CD14-positive monocyte (primary cell): Measurements from ENCODE around the gene LEF1. TPM values are rescaled to one million over a fixed set of nuclear protein-coding genes. Genes with fewer than 3 reads are reported as not detected.
"Not testable (repeated sequence)": the region's sequence is repeated elsewhere in the genome, so short reads cannot be mapped to it uniquely, and the experiment has no call there.

Experiments used
- DNase-seq, 3 donors: peaks; one replicate each; pipeline ENCODE4 v3.0.0-alpha.2; 2011 to 2022
- H2AFZ ChIP-seq: 2 replicates; pipeline ENCODE4 v1.6.0; 2012; ENCODE audit warnings: mild to moderate bottlenecking, low read depth, low read length, inconsistent platforms; ENCODE audit not compliant: insufficient read depth, poor library complexity, severe bottlenecking
- H3K27ac ChIP-seq, 2 donors: 1 replicate in 1 of 2; 2 replicates in 1 of 2; pipeline ENCODE4 v1.5.1; 2012 to 2013; ENCODE audit warnings: low read length in 2 of 2, control low read depth in 1 of 2, inconsistent platforms in 1 of 2, low read depth in 1 of 2, mild to moderate bottlenecking in 1 of 2
- H3K27me3 ChIP-seq, 2 donors: one replicate each; pipeline versions ENCODE4 v1.6.0 to v1.6.1; 2011 to 2013; ENCODE audit warnings: low read length in 2 of 2; ENCODE audit not compliant: control insufficient read depth in 2 of 2, insufficient read depth in 2 of 2
- H3K36me3 ChIP-seq, 2 donors: replicated peaks in 1 of 2; 1 replicate in 1 of 2; 2 replicates in 1 of 2; pipeline versions ENCODE4 v1.5.1 to v1.6.1; 2012 to 2013; ENCODE audit warnings: low read length in 2 of 2, control low read depth in 1 of 2, inconsistent platforms in 1 of 2, mild to moderate bottlenecking in 1 of 2; ENCODE audit not compliant: insufficient read depth in 2 of 2, control insufficient read depth in 1 of 2
- H3K4me1 ChIP-seq, 2 donors: 1 replicate in 1 of 2; 2 replicates in 1 of 2; pipeline versions ENCODE4 v1.5.1 to v1.6.1; 2012 to 2013; ENCODE audit warnings: low read length in 2 of 2, control low read depth in 1 of 2, inconsistent platforms in 1 of 2, mild to moderate bottlenecking in 1 of 2, moderate library complexity in 1 of 2; ENCODE audit not compliant: insufficient read depth in 2 of 2, control insufficient read depth in 1 of 2
- H3K4me2 ChIP-seq: replicated peaks from 2 replicates; pipeline ENCODE3; 2012; ENCODE audit warnings: low read length, moderate library complexity, mild to moderate bottlenecking; ENCODE audit not compliant: poor library complexity, severe bottlenecking; ENCODE audit errors: extremely low read depth
- H3K4me3 ChIP-seq, 3 experiments: fragments of 200-600 bp in 1 of 3; sonication (generic) in 1 of 3; replicated peaks in 1 of 3; 1 replicate in 2 of 3; 2 replicates in 1 of 3; pipeline ENCODE4 v1.5.1; 2011 to 2013; ENCODE audit warnings: low read length in 3 of 3, mild to moderate bottlenecking in 3 of 3, control low read depth in 2 of 3, low read depth in 2 of 3, inconsistent platforms in 1 of 3, moderate library complexity in 1 of 3
- H3K79me2 ChIP-seq: 2 replicates; pipeline ENCODE4 v1.6.0; 2012; ENCODE audit warnings: mild to moderate bottlenecking, control low read depth, inconsistent platforms, low read length, moderate library complexity; ENCODE audit not compliant: insufficient read depth
- H3K9ac ChIP-seq: 2 replicates; pipeline ENCODE4 v1.6.0; 2017; ENCODE audit warnings: low read length, mild to moderate bottlenecking; ENCODE audit not compliant: insufficient read depth, poor library complexity, severe bottlenecking
- H3K9me3 ChIP-seq, 2 donors: replicated peaks in 1 of 2; 1 replicate in 1 of 2; 2 replicates in 1 of 2; pipeline versions ENCODE4 v1.5.1 to v1.6.1; 2012 to 2013; ENCODE audit warnings: low read length in 2 of 2, control low read depth in 1 of 2; ENCODE audit not compliant: control insufficient read depth in 1 of 2, insufficient read depth in 1 of 2
- H4K20me1 ChIP-seq: 2 replicates; pipeline ENCODE4 v1.6.0; 2012; ENCODE audit warnings: mild to moderate bottlenecking, low read length, control low read depth, moderate library complexity; ENCODE audit not compliant: insufficient read depth
- H3K27ac Mint-ChIP-seq, 7 donors: one replicate each; pipeline ENCODE4 v1.8.0; 2020; ENCODE audit warnings: mild to moderate bottlenecking in 7 of 7, mixed read lengths in 7 of 7, moderate library complexity in 6 of 7, inconsistent platforms in 2 of 7
- H3K27me3 Mint-ChIP-seq, 3 donors: one replicate each; pipeline ENCODE4 v1.8.0; 2021 to 2022; ENCODE audit warnings: low read depth in 3 of 3, mild to moderate bottlenecking in 3 of 3, mixed read lengths in 3 of 3, moderate library complexity in 3 of 3, inconsistent platforms in 1 of 3
- H3K36me3 Mint-ChIP-seq, 2 donors: one replicate each; pipeline ENCODE4 v1.8.0; 2020; ENCODE audit warnings: mixed read lengths in 2 of 2, inconsistent platforms in 1 of 2, mild to moderate bottlenecking in 1 of 2
- H3K4me1 Mint-ChIP-seq: one replicate; pipeline ENCODE4 v1.8.0; 2020; ENCODE audit warnings: mild to moderate bottlenecking, mixed read lengths
- H3K4me3 Mint-ChIP-seq, 2 donors: one replicate each; pipeline ENCODE4 v1.8.0; 2020; ENCODE audit warnings: mild to moderate bottlenecking in 2 of 2, mixed read lengths in 2 of 2, moderate library complexity in 1 of 2
- H3K9me3 Mint-ChIP-seq, 7 donors: one replicate each; pipeline ENCODE4 v1.8.0; 2020 to 2022; ENCODE audit warnings: mixed read lengths in 7 of 7, mild to moderate bottlenecking in 6 of 7, moderate library complexity in 6 of 7, inconsistent platforms in 2 of 7
- WGBS: methylation state at CpG from one replicate; pipeline ENCODE4 v1.1.5; 2013; ENCODE audit warnings: missing lambda C conversion rate; ENCODE audit not compliant: insufficient coverage; 5-methylcytosine and 5-hydroxymethylcytosine counted together
- intact Hi-C, 2 donors: fragments of 100-400 bp; cut with micrococcal nuclease; formaldehyde crosslinking; loops; one replicate each; pipeline versions ENCODE4 v1.15.0 to v1.15.1; 2023
- polyA plus RNA-seq, 3 donors: library from polyadenylated mRNA; depleted of rRNA in 1 of 3; unstranded in 2 of 3; stranded (reverse) in 1 of 3; fragments of 300-500 nt in 2 of 3; fragments of >200 nt in 1 of 3; fragmentation: Illumina TruSeq in 2 of 3; gene quantifications; 1 replicate in 2 of 3; 2 replicates in 1 of 3; pipeline ENCODE4 v1.2.3, GENCODE V29; 2012 to 2021
- TF ChIP-seq, protein P1 (sequence below): fragments of 200-600 bp; IDR thresholded peaks from one replicate; pipeline ENCODE4 v1.8.0; 2022; ENCODE audit warnings: antibody characterized with exemption, mild to moderate bottlenecking

Gene LEF1
- polyA plus RNA-seq, 3 donors = 0.29 to 1.3 (median 0.61) TPM

DNA sequence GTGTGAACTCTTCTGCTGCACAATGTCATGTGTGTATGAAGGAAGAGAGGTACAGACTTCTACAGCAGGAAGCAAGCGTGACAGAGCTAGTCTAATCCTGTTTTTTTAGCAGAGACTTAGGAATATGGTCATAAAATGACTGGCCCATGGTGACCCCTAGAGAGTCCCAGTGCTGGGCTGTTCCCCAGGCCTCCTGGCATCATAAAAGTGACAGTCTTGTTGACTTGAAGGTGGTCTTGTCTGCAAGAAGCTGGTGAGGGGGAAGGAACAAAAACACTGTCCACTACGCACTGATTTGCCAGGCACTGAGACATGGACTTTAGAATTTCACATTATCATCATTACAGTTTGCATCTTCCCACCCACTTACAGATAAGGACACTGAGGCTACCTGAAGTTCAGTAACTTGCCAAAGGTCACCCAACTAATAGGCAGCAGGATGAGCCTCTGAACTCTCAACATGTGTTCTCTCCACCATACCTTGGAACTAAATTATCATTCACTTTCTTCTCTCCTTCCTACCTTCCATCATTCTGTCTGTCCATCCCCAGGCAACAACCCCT is 116.1 kb downstream of the LEF1 start:
- no peaks in the 10 kb centered on the region for H3K27me3 ChIP-seq
- Mint-ChIP-seq H3K27ac (peak overlapping the region in 1 of 7 donors; percentile 21), H3K36me3 (no peaks in the 10 kb centered on the region), H3K4me1 (no peaks in the 10 kb centered on the region), H3K9me3 (peaks cover 0 to 4% (median 0%) of the 10 kb centered on the region in 7 donors), H3K4me3 (no peak overlapping the region), H3K27me3 (peaks cover 0 to 11% (median 4%) of the 10 kb centered on the region in 3 donors)
- no peak overlapping the region for H3K27ac ChIP-seq
- no peaks in the 10 kb centered on the region for H3K36me3 ChIP-seq
- no peaks in the 10 kb centered on the region for H3K4me1 ChIP-seq
- H3K79me2 ChIP-seq = no peaks in the 10 kb centered on the region
- H4K20me1 ChIP-seq = no peaks in the 10 kb centered on the region
- TF ChIP-seq, protein P1, sequence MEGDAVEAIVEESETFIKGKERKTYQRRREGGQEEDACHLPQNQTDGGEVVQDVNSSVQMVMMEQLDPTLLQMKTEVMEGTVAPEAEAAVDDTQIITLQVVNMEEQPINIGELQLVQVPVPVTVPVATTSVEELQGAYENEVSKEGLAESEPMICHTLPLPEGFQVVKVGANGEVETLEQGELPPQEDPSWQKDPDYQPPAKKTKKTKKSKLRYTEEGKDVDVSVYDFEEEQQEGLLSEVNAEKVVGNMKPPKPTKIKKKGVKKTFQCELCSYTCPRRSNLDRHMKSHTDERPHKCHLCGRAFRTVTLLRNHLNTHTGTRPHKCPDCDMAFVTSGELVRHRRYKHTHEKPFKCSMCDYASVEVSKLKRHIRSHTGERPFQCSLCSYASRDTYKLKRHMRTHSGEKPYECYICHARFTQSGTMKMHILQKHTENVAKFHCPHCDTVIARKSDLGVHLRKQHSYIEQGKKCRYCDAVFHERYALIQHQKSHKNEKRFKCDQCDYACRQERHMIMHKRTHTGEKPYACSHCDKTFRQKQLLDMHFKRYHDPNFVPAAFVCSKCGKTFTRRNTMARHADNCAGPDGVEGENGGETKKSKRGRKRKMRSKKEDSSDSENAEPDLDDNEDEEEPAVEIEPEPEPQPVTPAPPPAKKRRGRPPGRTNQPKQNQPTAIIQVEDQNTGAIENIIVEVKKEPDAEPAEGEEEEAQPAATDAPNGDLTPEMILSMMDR = no peak
- intact Hi-C loops = no loop called here
- no peak overlapping the region for H3K4me2 ChIP-seq
- no peak overlapping the region for H3K4me3 ChIP-seq
- no peak overlapping the region for H3K9ac ChIP-seq
- H3K9me3 ChIP-seq = no peaks in the 10 kb centered on the region
- no peak overlapping the region for H2AFZ ChIP-seq
- 83% methylated on average over 1 of the region's 2 CpGs for WGBS
- no peak for DNase-seq

DNA sequence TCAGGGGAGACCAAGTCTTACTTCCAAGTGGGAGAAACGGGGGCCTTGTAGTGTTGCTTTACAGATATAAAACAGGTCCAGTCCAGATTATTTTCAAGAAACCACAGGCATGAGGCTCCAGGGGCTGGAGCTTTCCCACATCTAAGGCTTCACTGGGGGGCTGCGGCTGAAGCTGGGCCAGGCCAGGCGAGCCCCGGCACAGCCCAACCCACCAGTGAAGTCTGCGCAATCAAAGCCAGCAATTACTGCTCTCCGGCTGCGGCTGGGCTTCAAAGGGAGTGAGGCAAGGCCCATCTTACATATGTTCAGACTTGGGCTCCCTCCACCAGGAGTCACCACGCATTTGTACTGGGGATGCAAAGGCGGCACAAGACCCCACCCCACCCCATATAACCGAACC is 117.4 kb downstream of the LEF1 start:
- no peak overlapping the region for H3K4me3 Mint-ChIP-seq
- peaks cover 0 to 12% (median 4%) of the 10 kb centered on the region in 3 donors for H3K27me3 Mint-ChIP-seq
- intact Hi-C loops = no loop called here
- H3K27ac Mint-ChIP-seq = no peak overlapping the region
- Histone ChIP-seq H3K79me2 (no peaks in the 10 kb centered on the region), H4K20me1 (no peaks in the 10 kb centered on the region), H3K4me3 (no peak overlapping the region), H3K27me3 (no peaks in the 10 kb centered on the region), H2AFZ (no peak overlapping the region), H3K4me2 (no peak overlapping the region), H3K27ac (no peak overlapping the region), H3K9ac (no peak overlapping the region), H3K4me1 (no peaks in the 10 kb centered on the region), H3K36me3 (no peaks in the 10 kb centered on the region), H3K9me3 (no peaks in the 10 kb centered on the region)
- H3K36me3 Mint-ChIP-seq = no peaks in the 10 kb centered on the region
- WGBS = 95% methylated on average over 6 of the region's 10 CpGs
- TF ChIP-seq, protein P1 = no peak
- peaks cover 0 to 4% (median 0%) of the 10 kb centered on the region in 7 donors for H3K9me3 Mint-ChIP-seq
- no peaks in the 10 kb centered on the region for H3K4me1 Mint-ChIP-seq
- no peak for DNase-seq

DNA sequence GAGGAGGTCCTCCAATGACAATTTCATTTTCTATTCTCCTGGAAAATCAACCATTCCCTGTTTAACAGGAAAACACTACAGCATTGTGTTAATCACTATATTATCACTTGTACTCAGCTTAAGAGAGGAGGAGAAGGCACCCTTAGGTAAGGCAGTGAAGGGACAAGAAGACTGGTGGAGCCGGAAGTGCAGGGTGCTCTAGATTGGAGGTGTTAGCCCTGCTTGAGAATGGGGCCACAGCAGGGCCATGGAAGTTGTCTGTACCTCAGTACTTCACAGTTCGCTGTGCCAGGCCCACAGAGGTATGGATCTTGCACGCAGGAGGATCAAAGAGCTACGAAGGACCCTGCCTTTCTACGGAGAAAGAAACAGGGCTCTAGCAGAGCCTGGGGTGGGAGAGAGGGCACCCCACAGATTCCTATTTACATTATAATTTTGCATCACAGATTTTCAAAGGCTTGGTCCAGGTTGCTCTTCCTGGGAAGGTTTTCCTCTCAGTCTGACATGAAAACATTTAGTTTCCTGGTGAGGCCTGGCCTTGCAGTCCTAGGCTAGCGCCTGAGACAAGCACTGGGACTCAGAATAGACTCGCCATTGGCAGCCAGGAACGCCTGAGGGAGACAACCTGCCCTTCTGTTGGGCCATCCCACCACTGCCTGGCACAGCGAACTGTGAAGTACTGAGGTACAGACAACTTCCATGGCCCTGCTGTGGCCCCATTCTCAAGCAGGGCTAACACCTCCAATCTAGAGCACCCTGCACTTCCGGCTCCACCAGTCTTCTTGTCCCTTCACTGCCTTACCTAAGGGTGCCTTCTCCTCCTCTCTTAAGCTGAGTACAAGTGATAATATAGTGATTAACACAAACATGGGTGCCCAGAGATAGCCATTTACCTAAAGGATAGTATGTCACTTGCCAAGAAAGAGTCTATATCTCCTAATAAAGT is 118.3 kb downstream of the LEF1 start:
- H3K27ac ChIP-seq, H3K36me3 ChIP-seq, H3K4me1 Mint-ChIP-seq, H3K36me3 Mint-ChIP-seq, H3K27ac Mint-ChIP-seq, H3K27me3 ChIP-seq, H3K4me3 Mint-ChIP-seq, H3K9me3 Mint-ChIP-seq, H2AFZ ChIP-seq, DNase-seq, H3K9me3 ChIP-seq, H3K4me1 ChIP-seq, H3K9ac ChIP-seq, H3K4me2 ChIP-seq, H3K79me2 ChIP-seq, H3K4me3 ChIP-seq, intact Hi-C loops, H4K20me1 ChIP-seq: not testable (repeated sequence)
- WGBS = 95% methylated on average over 4 of the region's 10 CpGs
- H3K27me3 Mint-ChIP-seq = peaks cover 0 to 12% (median 4%) of the 10 kb centered on the region in 3 donors
